Lung microvascular endothelial cell (primary cell): ENCODE results near the gene CACNA1D. TPM values are rescaled to one million over a fixed set of nuclear protein-coding genes. Genes with fewer than 3 reads are reported as not detected.

Experiments used
- DNase-seq, 2 donors: peaks; one replicate each; pipeline versions ENCODE4 v3.0.0 to v3.0.0-alpha.2; 2010; ENCODE audit warnings: low read depth in 2 of 2
- total RNA-seq: library from RNA; depleted of rRNA; stranded (reverse); fragments of >200 nt; gene quantifications from 2 replicates; pipeline ENCODE4 v1.2.1, GENCODE V29; 2014

Gene CACNA1D
- total RNA-seq, 1 donor from 2014 or later: not detected

DNA sequence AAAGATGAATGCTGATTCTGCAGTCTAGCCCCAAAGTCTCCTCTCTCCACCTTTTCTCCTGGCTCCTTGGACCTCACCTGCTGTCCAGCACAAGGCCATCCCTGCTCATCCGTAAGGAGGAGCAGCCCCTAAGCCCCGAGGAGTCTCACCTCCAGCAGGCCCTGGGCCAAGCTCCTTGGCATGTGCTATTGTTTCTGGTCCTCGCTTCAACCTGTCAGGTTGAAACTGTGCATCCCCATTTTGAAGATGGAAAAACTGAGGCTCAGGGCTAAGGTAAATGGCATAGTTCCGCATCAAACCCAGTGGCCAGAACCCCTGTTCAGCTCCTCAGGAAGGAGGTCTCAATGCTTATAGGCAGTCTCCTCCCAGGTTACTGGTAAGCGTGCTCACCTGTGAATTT lies 325.7 kb downstream of the CACNA1D start:
- DNase-seq: no peak

GRCh38 chr3:53820756-53821580 lies 326.6 kb downstream of the CACNA1D start:
- no peak for DNase-seq

- no peak for DNase-seq
These were observed 327.3 kb downstream of the CACNA1D start for GRCh38 chr3:53821631-53822121.

- DNase-seq: no peak
These were observed 327.9 kb downstream of the CACNA1D start for GRCh38 chr3:53822331-53822741.

- no peak for DNase-seq
These were observed 328.9 kb downstream of the CACNA1D start for GRCh38 chr3:53823026-53823955.

DNA sequence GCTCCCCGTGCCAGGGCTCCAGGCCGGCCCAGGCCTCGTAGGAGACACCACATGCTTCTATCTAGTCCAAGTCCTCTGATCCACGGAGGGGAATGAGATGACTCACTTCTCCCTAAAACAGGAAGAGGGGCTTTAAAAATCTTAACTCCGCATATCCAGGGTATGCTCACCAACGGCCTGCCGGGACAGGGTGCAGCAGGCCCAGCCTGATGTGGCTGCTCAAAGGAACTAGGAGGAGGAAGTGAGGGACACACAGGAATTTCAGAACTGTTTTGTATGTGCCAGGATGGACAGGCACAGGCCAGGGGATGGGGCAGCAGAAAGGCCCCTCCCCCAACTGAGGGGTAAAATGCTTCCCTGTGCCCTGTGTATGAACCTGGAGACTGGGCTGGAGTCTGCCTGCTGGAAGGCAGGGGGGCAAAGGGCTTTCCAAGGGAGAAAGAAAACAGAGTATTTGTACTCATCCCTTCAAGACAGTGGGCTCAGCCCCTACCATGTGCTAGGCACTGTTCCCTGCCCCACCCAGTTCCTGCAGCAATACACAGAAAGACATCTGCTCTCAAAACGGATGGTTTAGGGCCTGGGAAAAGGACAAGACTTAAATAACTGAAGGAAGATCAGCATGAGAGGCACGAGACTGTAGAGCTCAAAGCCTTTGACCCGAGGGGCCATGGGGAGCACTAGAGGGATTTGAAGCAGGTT lies 329.7 kb downstream of the CACNA1D start:
- no peak for DNase-seq

DNA sequence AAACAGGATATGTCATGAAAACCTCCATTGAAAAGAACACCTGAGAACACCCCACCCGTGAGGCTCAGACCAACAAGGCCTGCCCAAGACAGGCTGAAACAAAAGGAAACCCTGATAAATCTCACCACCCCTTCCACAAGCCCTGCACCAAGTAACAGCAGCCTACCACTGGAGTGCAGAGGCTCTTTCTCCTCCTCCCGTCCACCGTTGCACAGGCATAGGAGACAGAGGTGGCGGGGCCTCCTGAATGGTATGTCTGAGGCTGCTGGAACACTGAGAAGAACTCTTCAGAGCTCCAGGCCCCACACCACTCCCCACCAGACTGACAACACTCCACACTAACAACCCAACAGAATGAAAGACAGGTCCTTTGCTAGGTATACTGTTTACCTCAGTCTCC lies 330.4 kb downstream of the CACNA1D start:
- DNase-seq: no peak

GRCh38 chr3:53826048-53826447 lies 331.6 kb downstream of the CACNA1D start:
- no peak for DNase-seq

DNA sequence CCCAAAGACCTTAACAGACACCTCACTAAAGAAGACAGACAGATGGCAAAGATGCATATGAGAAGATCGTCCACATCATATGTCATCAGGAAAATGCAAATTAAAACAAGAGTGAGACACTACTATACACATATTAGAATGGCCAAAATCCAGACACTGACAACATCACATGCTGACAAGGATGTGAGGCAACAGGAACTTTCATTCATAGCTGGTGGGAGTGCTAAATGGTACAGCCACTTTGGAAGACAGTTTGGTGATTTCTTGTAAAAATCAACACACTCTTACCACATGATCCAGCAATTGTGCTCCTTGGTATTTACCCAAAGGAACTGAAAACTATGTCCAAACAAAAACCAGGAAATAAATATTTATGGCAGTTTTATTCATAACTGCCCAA lies 334.2 kb downstream of the CACNA1D start:
- no peak for DNase-seq

- no peak for DNase-seq
These were observed 335.2 kb downstream of the CACNA1D start for GRCh38 chr3:53829605-53830004.

GRCh38 chr3:53830944-53831343 lies 336.5 kb downstream of the CACNA1D start:
- no peak for DNase-seq

GRCh38 chr3:53833053-53833645 lies 338.7 kb downstream of the CACNA1D start:
- no peak for DNase-seq

DNA sequence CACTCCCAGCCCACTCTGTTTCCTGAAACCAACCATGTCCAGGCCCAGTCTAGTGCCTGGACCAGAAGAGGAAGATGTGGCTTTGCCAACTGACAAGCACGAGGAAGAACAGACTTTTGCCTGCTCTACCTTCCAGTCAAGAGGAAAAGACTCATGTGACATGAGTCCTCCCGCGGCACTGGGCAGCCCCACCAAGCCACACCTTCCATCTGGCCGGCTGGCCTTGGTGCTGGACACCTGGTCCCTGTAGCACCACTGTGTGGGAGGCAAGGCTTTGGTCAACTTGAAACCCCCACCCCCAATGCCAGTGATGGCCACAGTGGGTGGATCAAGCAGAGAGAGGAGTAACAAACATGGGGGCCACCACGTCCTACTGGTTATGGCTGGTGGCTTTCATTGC lies 339.3 kb downstream of the CACNA1D start:
- no peak for DNase-seq

DNA sequence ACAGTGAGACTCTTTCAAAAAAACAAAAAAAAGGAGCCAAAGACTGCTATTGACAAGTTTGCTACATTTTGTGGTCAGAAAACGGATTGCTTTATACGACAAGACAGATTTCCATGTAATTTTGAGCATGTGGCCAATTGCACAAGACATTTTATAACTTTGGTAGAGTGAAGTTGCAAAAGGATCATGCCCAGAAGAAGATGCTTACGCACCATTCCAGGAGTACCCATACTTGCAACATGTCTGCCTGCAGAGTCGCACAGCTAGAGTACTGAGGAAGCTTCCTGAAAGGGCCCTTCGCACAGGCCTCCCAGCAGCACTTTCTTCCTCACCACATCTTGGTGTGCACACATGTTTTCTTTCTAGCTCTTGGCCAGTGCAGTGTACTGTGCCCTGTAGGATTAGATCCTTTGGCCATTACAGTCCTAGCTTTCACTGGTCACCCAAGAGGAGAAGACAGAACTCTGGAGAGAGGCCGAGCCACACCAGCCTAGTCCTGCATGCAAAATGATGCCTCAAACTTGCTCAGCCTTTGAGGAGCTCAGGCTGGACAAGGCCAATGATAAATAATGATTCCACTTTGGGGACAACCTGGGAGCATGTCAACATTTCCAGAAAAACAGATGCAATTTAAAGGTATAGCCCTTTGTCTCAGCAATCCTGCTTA lies 340.2 kb downstream of the CACNA1D start:
- DNase-seq: no peak

DNA sequence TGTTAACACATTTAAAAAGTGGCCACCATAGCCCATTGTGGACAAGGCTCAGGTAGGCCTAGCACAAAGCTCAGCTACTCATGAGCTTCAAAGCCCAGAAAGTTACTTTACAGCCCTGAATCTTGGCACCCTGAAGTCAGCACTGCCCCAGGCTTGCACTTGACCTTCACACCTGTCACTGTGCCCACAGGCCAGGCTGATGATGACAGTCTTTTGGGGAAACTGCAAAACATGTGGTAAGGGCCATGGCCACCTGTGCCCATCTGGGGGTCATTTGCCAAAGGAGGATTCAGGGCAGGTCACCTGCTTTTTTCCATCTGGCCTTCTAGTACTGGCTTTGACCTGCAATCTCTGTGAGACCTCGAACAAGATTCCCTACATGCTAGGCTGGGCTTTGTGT lies 340.8 kb downstream of the CACNA1D start:
- DNase-seq: no peak

GRCh38 chr3:53836084-53836872 lies 341.9 kb downstream of the CACNA1D start:
- no peak for DNase-seq

DNA sequence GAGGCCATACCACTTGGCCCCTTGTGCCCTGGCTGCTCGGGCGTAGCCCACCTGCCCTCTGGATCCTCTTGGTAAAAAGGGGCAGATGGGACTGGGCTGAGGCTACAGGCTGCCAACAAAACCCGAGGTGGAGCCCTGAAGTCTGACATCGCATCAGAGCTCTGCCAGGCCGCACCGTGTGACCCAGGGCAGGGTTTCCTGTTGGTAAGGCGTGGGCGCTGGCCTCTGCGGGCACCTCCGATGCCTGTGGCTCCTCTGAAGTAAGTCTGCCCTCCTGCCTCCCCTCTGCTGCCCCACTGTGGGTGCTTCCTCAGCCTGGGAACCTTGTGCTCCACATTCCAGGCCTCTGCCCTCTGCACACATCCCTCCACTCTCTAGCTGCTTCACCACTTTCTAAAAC lies 342.9 kb downstream of the CACNA1D start:
- DNase-seq: no peak

GRCh38 chr3:53841296-53841695 lies 346.9 kb downstream of the CACNA1D start:
- DNase-seq: no peak

- peak in 1 of 2 donors; percentile 69 for DNase-seq
These were observed 348.2 kb downstream of the CACNA1D start for GRCh38 chr3:53842436-53843194.
